HepG2 (cell line): Measurements from ENCODE around the gene JAKMIP3.

Experiments used
- PCBP1 ChIP-seq: fragments of 200-400 bp; formaldehyde crosslinking; IDR thresholded peaks from 2 replicates; pipeline ENCODE4 v1.6.1; 2017; ENCODE audit warnings: mild to moderate bottlenecking, low read depth, low read length, borderline replicate concordance
- POLR2AphosphoS5 ChIP-seq: IDR thresholded peaks from 2 replicates; pipeline ENCODE4 v1.6.1; 2012; ENCODE audit warnings: low read depth, low read length
- YY1 ChIP-seq: IDR thresholded peaks from 2 replicates; pipeline ENCODE4 v1.6.1; 2011; ENCODE audit warnings: low read length, low read depth, moderate library complexity, mild to moderate bottlenecking; ENCODE audit not compliant: insufficient read depth, insufficient replicate concordance
- ZNF501 ChIP-seq: sonication (generic); formaldehyde crosslinking; IDR thresholded peaks from 2 replicates; pipeline ENCODE4 v1.5.1; 2020; ENCODE audit warnings: mild to moderate bottlenecking, moderate library complexity, missing genetic modification reagents
- ZNF619 ChIP-seq: sonication (generic); formaldehyde crosslinking; IDR thresholded peaks from 2 replicates; pipeline ENCODE4 v1.4.0; 2020; ENCODE audit warnings: mild to moderate bottlenecking, missing genetic modification reagents
- TF ChIP-seq, protein P1 (sequence below): sonication (generic); formaldehyde crosslinking; IDR thresholded peaks from 2 replicates; pipeline ENCODE4 v1.4.0; 2020; ENCODE audit warnings: missing genetic modification reagents
- TF ChIP-seq, protein P2 (sequence below): sonication (generic); formaldehyde crosslinking; IDR thresholded peaks from 2 replicates; pipeline ENCODE4 v1.5.0; 2020; ENCODE audit warnings: mild to moderate bottlenecking, missing genetic modification reagents, moderate library complexity
- TF ChIP-seq, protein P3 (sequence below): sonication (generic); formaldehyde crosslinking; IDR thresholded peaks from 2 replicates; pipeline ENCODE4 v1.4.0; 2020; ENCODE audit warnings: missing genetic modification reagents
- TF ChIP-seq, protein P4 (sequence below): fragments of 450-650 bp; IDR thresholded peaks from 2 replicates; pipeline ENCODE4 v1.6.1; 2016

DNA sequence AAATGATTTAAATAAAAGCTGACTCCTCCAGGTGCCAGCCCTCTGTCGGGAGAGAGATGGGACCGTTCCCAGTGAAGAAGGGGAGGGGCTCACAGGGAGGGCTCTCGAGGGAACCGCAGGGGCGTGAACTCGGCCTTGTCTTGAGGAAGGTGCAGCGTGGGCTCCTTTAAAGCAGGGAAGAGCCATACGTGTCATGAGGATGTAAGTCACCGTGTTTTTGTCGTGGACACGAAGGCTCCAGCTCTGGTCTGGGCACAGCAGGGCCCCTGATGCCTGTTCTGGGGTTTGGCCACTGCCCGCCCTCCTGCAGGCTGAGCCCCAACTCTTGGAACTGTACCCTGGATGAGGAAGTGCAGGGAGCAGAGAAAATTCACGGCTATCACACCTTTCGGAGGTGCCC is 45.0 kb downstream of the JAKMIP3 start:
- no peak for TF ChIP-seq ZNF501 (CRISPR knock-in tag)
- TF ChIP-seq, protein P1, sequence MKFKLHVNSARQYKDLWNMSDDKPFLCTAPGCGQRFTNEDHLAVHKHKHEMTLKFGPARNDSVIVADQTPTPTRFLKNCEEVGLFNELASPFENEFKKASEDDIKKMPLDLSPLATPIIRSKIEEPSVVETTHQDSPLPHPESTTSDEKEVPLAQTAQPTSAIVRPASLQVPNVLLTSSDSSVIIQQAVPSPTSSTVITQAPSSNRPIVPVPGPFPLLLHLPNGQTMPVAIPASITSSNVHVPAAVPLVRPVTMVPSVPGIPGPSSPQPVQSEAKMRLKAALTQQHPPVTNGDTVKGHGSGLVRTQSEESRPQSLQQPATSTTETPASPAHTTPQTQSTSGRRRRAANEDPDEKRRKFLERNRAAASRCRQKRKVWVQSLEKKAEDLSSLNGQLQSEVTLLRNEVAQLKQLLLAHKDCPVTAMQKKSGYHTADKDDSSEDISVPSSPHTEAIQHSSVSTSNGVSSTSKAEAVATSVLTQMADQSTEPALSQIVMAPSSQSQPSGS (CRISPR knock-in tag): no peak
- TF ChIP-seq, protein P2, sequence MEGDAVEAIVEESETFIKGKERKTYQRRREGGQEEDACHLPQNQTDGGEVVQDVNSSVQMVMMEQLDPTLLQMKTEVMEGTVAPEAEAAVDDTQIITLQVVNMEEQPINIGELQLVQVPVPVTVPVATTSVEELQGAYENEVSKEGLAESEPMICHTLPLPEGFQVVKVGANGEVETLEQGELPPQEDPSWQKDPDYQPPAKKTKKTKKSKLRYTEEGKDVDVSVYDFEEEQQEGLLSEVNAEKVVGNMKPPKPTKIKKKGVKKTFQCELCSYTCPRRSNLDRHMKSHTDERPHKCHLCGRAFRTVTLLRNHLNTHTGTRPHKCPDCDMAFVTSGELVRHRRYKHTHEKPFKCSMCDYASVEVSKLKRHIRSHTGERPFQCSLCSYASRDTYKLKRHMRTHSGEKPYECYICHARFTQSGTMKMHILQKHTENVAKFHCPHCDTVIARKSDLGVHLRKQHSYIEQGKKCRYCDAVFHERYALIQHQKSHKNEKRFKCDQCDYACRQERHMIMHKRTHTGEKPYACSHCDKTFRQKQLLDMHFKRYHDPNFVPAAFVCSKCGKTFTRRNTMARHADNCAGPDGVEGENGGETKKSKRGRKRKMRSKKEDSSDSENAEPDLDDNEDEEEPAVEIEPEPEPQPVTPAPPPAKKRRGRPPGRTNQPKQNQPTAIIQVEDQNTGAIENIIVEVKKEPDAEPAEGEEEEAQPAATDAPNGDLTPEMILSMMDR (CRISPR knock-in tag): no peak
- TF ChIP-seq ZNF619: no peak
- TF ChIP-seq, protein P3, sequence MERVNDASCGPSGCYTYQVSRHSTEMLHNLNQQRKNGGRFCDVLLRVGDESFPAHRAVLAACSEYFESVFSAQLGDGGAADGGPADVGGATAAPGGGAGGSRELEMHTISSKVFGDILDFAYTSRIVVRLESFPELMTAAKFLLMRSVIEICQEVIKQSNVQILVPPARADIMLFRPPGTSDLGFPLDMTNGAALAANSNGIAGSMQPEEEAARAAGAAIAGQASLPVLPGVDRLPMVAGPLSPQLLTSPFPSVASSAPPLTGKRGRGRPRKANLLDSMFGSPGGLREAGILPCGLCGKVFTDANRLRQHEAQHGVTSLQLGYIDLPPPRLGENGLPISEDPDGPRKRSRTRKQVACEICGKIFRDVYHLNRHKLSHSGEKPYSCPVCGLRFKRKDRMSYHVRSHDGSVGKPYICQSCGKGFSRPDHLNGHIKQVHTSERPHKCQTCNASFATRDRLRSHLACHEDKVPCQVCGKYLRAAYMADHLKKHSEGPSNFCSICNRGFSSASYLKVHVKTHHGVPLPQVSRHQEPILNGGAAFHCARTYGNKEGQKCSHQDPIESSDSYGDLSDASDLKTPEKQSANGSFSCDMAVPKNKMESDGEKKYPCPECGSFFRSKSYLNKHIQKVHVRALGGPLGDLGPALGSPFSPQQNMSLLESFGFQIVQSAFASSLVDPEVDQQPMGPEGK (CRISPR knock-in tag): no peak
- no peak for TF ChIP-seq YY1
- no peak for TF ChIP-seq PCBP1
- TF ChIP-seq, protein P4, sequence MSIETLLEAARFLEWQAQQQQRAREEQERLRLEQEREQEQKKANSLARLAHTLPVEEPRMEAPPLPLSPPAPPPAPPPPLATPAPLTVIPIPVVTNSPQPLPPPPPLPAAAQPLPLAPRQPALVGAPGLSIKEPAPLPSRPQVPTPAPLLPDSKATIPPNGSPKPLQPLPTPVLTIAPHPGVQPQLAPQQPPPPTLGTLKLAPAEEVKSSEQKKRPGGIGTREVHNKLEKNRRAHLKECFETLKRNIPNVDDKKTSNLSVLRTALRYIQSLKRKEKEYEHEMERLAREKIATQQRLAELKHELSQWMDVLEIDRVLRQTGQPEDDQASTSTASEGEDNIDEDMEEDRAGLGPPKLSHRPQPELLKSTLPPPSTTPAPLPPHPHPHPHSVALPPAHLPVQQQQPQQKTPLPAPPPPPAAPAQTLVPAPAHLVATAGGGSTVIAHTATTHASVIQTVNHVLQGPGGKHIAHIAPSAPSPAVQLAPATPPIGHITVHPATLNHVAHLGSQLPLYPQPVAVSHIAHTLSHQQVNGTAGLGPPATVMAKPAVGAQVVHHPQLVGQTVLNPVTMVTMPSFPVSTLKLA: no peak
- no peak for TF ChIP-seq POLR2AphosphoS5
